Trophoblast cell (in vitro differentiated cells and primary cell): ENCODE data around the gene NUP93.

Experiments
- DNase-seq, 2 donors: peaks; one replicate each; pipeline ENCODE4 v3.0.0-alpha.2; 2016
- H2AFZ ChIP-seq: 2 replicates; pipeline ENCODE4 v1.6.1; 2013; ENCODE audit warnings: low read length, moderate library complexity, mild to moderate bottlenecking; ENCODE audit not compliant: insufficient read depth, poor library complexity
- H2AK5ac ChIP-seq: 2 replicates; pipeline ENCODE4 v1.6.1; 2013; ENCODE audit warnings: mild to moderate bottlenecking, low read length
- H2BK120ac ChIP-seq: 2 replicates; pipeline ENCODE4 v1.6.1; 2013; ENCODE audit warnings: low read length, mild to moderate bottlenecking, moderate library complexity; ENCODE audit not compliant: insufficient read depth, poor library complexity
- H2BK12ac ChIP-seq: 2 replicates; pipeline ENCODE4 v1.6.1; 2013; ENCODE audit warnings: mild to moderate bottlenecking, low read length, moderate library complexity
- H2BK5ac ChIP-seq: 2 replicates; pipeline ENCODE4 v1.6.1; 2013; ENCODE audit warnings: low read length, low read depth, moderate library complexity, mild to moderate bottlenecking; ENCODE audit not compliant: poor library complexity
- H3K14ac ChIP-seq: 2 replicates; pipeline ENCODE4 v1.6.1; 2013; ENCODE audit warnings: mild to moderate bottlenecking, low read length
- H3K18ac ChIP-seq: 2 replicates; pipeline ENCODE4 v1.6.1; 2013; ENCODE audit warnings: mild to moderate bottlenecking, low read length
- H3K23ac ChIP-seq: 2 replicates; pipeline ENCODE4 v1.6.1; 2013; ENCODE audit warnings: low read length
- H3K27ac ChIP-seq: 2 replicates; pipeline ENCODE4 v1.5.1; 2013; ENCODE audit warnings: low read depth, mild to moderate bottlenecking, inconsistent platforms, low read length, moderate library complexity
- H3K27me3 ChIP-seq: 2 replicates; pipeline ENCODE4 v1.6.1; 2013; ENCODE audit warnings: inconsistent platforms, mild to moderate bottlenecking, low read length, moderate library complexity; ENCODE audit not compliant: insufficient read depth
- H3K36me3 ChIP-seq, 2 experiments: 1 replicate in 1 of 2; 2 replicates in 1 of 2; pipeline ENCODE4 v1.6.1; 2013; ENCODE audit warnings: low read length in 2 of 2, mild to moderate bottlenecking in 2 of 2, moderate library complexity in 1 of 2; ENCODE audit not compliant: insufficient read depth in 2 of 2, control insufficient read depth in 1 of 2
- H3K4ac ChIP-seq: 2 replicates; pipeline ENCODE4 v1.6.1; 2013; ENCODE audit warnings: low read depth, mild to moderate bottlenecking, low read length, moderate library complexity
- H3K4me1 ChIP-seq, 2 experiments: 1 replicate in 1 of 2; 2 replicates in 1 of 2; pipeline ENCODE4 v1.6.1; 2013; ENCODE audit warnings: low read length in 2 of 2, mild to moderate bottlenecking in 2 of 2, moderate library complexity in 1 of 2; ENCODE audit not compliant: insufficient read depth in 2 of 2, control insufficient read depth in 1 of 2
- H3K4me2 ChIP-seq: 2 replicates; pipeline ENCODE4 v1.6.1; 2013; ENCODE audit warnings: inconsistent platforms, mild to moderate bottlenecking, low read length, moderate library complexity
- H3K4me3 ChIP-seq: 2 replicates; pipeline ENCODE4 v1.5.1; 2013; ENCODE audit warnings: mild to moderate bottlenecking, low read depth, low read length, inconsistent platforms
- H3K79me1 ChIP-seq: one replicate; pipeline ENCODE4 v1.6.1; 2013; ENCODE audit warnings: low read length
- H3K79me2 ChIP-seq: 2 replicates; pipeline ENCODE4 v1.6.1; 2013; ENCODE audit warnings: low read length, mild to moderate bottlenecking; ENCODE audit not compliant: control insufficient read depth, insufficient read depth, poor library complexity
- H3K9ac ChIP-seq: 2 replicates; pipeline ENCODE4 v1.6.1; 2013; ENCODE audit warnings: mild to moderate bottlenecking, low read length
- H3K9me3 ChIP-seq: 2 replicates; pipeline ENCODE4 v1.6.1; 2013; ENCODE audit warnings: low read depth, mild to moderate bottlenecking, control low read depth, inconsistent platforms, low read length; ENCODE audit not compliant: insufficient read depth
- H4K12ac ChIP-seq: 2 replicates; pipeline ENCODE4 v1.6.1; 2013; ENCODE audit warnings: low read depth, mild to moderate bottlenecking, low read length, moderate library complexity
- H4K8ac ChIP-seq: 2 replicates; pipeline ENCODE4 v1.6.1; 2013; ENCODE audit warnings: low read depth, mild to moderate bottlenecking, low read length, moderate library complexity
- H4K91ac ChIP-seq: one replicate; pipeline ENCODE4 v1.6.1; 2013; ENCODE audit warnings: low read depth, mild to moderate bottlenecking, low read length, moderate library complexity
- WGBS: extraction: QIAGEN DNeasy Blood & Tissue Kit; methylation state at CpG from one replicate; pipeline ENCODE4 v1.1.7; 2013; ENCODE audit warnings: missing lambda C conversion rate; ENCODE audit not compliant: insufficient read length, insufficient coverage; ENCODE audit errors: extremely low coverage; 5-methylcytosine and 5-hydroxymethylcytosine counted together

Gene NUP93

DNA sequence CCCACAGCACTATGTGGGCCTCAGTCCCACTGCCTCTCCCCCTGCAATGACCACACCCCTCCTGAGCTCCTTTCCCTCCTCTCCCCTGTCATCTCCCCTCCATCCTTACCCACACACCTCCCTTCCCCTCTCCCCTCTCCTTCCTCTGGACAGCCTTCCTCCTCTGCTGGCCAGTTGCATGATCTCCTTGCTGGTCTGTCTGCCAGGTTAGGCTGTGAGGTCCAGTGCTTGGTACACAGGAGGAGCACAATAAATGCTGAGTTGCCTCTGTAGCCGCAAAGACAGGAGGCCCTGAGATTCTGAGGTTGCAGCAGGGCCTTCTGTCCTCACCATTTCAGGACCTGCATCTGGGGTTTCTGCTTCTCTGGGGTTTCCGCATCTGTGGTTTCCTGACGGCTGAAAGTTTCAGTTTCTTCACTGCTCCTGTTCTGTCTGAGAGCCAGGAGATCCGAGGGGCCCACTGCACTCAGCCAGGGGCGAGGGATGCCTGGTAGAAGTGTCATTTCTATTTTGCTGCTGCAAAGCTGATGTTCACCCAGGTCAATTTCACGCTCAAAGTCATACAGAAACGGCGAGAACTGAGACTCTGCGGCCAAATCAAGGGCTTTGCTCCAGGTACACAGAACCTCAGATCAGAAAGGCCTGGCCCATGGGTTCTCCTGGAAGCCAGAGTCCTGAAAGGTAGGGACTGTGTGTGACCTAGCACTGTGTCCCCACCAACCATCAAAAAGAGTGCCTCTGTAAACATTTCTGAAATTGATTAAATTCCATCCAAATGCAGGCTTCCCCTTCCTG, 130.5 kb downstream of the NUP93 start:
- peaks cover 4% of the 10 kb centered on the region for H3K79me1 ChIP-seq
- no peak overlapping the region for H2BK120ac ChIP-seq
- peak overlapping the region; percentile 14 for H3K4me2 ChIP-seq
- no peak overlapping the region for H2BK5ac ChIP-seq
- no CpG with 5 or more reads among the region's 9 CpGs for WGBS
- peak in 1 of 2 donors; percentile 30 for DNase-seq
- no peak overlapping the region for H3K14ac ChIP-seq
- H3K36me3 ChIP-seq, result no peaks in the 10 kb centered on the region
- H3K27ac ChIP-seq, result no peak overlapping the region
- H3K4me3 ChIP-seq, result no peak overlapping the region
- H3K27me3 ChIP-seq, result no peaks in the 10 kb centered on the region
- H3K4me1 ChIP-seq, result peaks cover 7 to 17% of the 10 kb centered on the region in 2 experiments
- H2AK5ac ChIP-seq, result no peak overlapping the region
- no peak overlapping the region for H3K18ac ChIP-seq
- no peak overlapping the region for H2AFZ ChIP-seq
- H3K9me3 ChIP-seq, result no peaks in the 10 kb centered on the region
- H3K23ac ChIP-seq, result no peak overlapping the region
- H3K9ac ChIP-seq, result peak overlapping the region; percentile 9
- H4K12ac ChIP-seq, result no peak overlapping the region
- H2BK12ac ChIP-seq, result no peak overlapping the region
- no peak overlapping the region for H3K4ac ChIP-seq
- no peaks in the 10 kb centered on the region for H3K79me2 ChIP-seq
- no peak overlapping the region for H4K91ac ChIP-seq
- no peak overlapping the region for H4K8ac ChIP-seq

DNA sequence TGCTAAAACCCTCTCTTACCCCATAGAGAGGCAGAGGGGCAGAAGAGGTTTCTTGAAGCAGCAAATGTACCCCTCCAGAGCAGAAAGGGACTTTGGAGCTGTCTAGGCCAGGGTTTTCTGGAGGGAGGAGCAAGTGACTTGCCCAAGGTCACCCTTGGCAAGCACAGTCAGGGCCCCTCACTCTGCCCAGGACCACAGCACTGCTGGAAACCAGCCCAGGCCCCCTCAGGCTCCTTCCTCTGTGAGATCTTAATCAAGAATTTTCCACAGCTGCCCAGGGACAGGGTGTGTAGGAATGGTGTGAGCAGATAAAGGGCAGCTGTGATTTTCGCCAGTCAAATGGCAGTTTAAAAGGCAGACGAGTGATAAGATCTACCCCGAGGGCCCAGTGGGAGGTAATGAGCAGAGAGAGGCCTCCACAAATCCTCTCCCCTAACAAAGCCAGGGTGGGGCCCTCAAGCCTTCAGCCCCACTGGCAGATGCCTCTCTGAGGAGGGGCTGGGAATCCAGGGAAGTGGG, 131.2 kb downstream of the NUP93 start:
- no peak overlapping the region for H2BK120ac ChIP-seq
- H3K27ac ChIP-seq, result no peak overlapping the region
- H3K79me2 ChIP-seq, result no peaks in the 10 kb centered on the region
- no peak overlapping the region for H3K4me3 ChIP-seq
- H2BK5ac ChIP-seq, result no peak overlapping the region
- peak; percentile 91 to 98 for DNase-seq
- H2AFZ ChIP-seq, result no peak overlapping the region
- no peak overlapping the region for H3K23ac ChIP-seq
- no peak overlapping the region for H4K91ac ChIP-seq
- no peaks in the 10 kb centered on the region for H3K27me3 ChIP-seq
- no peak overlapping the region for H4K8ac ChIP-seq
- H3K4me2 ChIP-seq, result peak overlapping the region; percentile 14
- H3K18ac ChIP-seq, result no peak overlapping the region
- no peak overlapping the region for H3K9ac ChIP-seq
- H3K36me3 ChIP-seq, result no peaks in the 10 kb centered on the region
- H3K9me3 ChIP-seq, result no peaks in the 10 kb centered on the region
- no CpG with 5 or more reads among the region's 3 CpGs for WGBS
- H3K4me1 ChIP-seq, result peaks cover 7 to 17% of the 10 kb centered on the region in 2 experiments
- H3K79me1 ChIP-seq, result peaks cover 4% of the 10 kb centered on the region
- H3K4ac ChIP-seq, result no peak overlapping the region
- no peak overlapping the region for H2AK5ac ChIP-seq
- H4K12ac ChIP-seq, result no peak overlapping the region
- no peak overlapping the region for H2BK12ac ChIP-seq
- no peak overlapping the region for H3K14ac ChIP-seq

DNA sequence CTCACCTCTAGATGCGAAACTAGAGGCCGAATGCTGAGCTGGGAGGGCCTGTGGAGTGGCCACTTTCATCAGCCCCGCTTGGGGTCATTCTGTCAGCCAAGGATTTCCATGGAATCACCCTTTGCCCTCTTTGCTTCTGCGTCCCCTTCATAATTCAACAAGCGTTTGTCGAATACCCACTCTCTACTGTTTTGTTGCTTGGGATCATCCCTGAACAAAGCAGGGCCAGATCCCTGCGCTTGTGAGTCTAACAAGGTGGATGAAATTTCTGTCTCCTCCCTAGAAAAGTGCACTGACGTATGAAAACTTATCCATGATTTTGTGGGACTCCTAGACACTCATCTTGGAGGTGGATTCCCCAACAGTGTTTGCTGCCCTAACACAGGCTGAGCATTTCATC, 131.8 kb downstream of the NUP93 start:
- H2AK5ac ChIP-seq, result no peak overlapping the region
- no CpG with 5 or more reads among the region's 8 CpGs for WGBS
- no peak overlapping the region for H3K23ac ChIP-seq

DNA sequence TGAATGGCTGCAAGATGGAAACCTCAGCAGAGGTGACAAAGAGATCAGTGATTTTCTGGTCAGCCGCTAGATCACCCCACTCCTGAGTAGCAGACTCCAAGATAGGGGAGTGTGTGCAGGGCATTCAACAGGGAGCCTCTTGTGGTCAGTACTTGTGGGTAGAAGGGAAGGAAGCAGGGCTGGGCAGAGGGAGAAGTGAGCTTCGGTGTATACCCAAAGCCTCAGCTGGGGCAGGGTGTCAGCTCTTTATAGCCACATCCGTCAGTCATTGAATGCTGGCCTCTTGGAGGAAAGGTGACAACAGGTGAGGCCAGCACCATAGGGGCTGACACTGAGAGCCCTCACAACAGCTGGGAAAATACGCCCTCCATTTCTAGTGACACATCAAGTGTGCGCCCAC, 132.8 kb downstream of the NUP93 start:
- Histone ChIP-seq H2BK5ac (no peak overlapping the region), H3K14ac (no peak overlapping the region), H3K4me2 (no peak overlapping the region), H3K79me2 (no peaks in the 10 kb centered on the region), H2BK120ac (no peak overlapping the region), H3K4me1 (peaks cover 7 to 17% of the 10 kb centered on the region in 2 experiments), H3K4ac (no peak overlapping the region), H3K36me3 (no peaks in the 10 kb centered on the region), H2AK5ac (no peak overlapping the region), H3K9ac (no peak overlapping the region), H3K9me3 (no peaks in the 10 kb centered on the region), H3K27ac (no peak overlapping the region), H4K8ac (no peak overlapping the region), H4K91ac (no peak overlapping the region), H2AFZ (no peak overlapping the region), H2BK12ac (no peak overlapping the region), H3K27me3 (no peaks in the 10 kb centered on the region), H4K12ac (no peak overlapping the region), H3K23ac (no peak overlapping the region), H3K4me3 (no peak overlapping the region), H3K18ac (no peak overlapping the region), H3K79me1 (peaks cover 4% of the 10 kb centered on the region)
- WGBS, result no CpG with 5 or more reads among the region's 5 CpGs
- no peak for DNase-seq

More for the DNA sequence above, 131.8 kb downstream of the NUP93 start:
- Histone ChIP-seq H3K9ac (no peak overlapping the region), H3K4ac (no peak overlapping the region), H3K9me3 (no peaks in the 10 kb centered on the region), H3K4me1 (peaks cover 7 to 17% of the 10 kb centered on the region in 2 experiments), H4K91ac (peak overlapping the region; percentile 25), H3K79me2 (no peaks in the 10 kb centered on the region), H4K12ac (no peak overlapping the region), H2BK120ac (no peak overlapping the region), H2AFZ (no peak overlapping the region), H4K8ac (no peak overlapping the region), H3K18ac (no peak overlapping the region), H3K4me2 (no peak overlapping the region), H3K36me3 (no peaks in the 10 kb centered on the region), H3K27me3 (no peaks in the 10 kb centered on the region), H2BK5ac (no peak overlapping the region), H3K27ac (no peak overlapping the region), H2BK12ac (peak overlapping the region; percentile 55), H3K14ac (no peak overlapping the region), H3K79me1 (peaks cover 4% of the 10 kb centered on the region), H3K4me3 (no peak overlapping the region)
- no peak for DNase-seq
